B cell (primary cell): ENCODE results near the gene AQP12B.

Experiments used
- CTCF ChIP-seq: fragments of 200-600 bp; IDR thresholded peaks from one replicate; pipeline ENCODE4 v1.8.0; 2022; ENCODE audit warnings: antibody characterized with exemption, mild to moderate bottlenecking
- EZH2 ChIP-seq: IDR thresholded peaks from 2 replicates; pipeline ENCODE4 v1.6.1; 2012; ENCODE audit warnings: borderline replicate concordance, low read depth, mild to moderate bottlenecking, moderate library complexity, low read length; ENCODE audit not compliant: insufficient read depth, poor library complexity, severe bottlenecking

GRCh38 chr2:240642806-240643092, 39.9 kb downstream of the AQP12B start:
- TF ChIP-seq CTCF: no peak
- TF ChIP-seq EZH2: no peak
